SH-SY5Y (cell line): ENCODE data around the gene GPR39.

Experiments
- GATA2 ChIP-seq: IDR thresholded peaks from 2 replicates; pipeline ENCODE4 v1.6.1; 2011; ENCODE audit warnings: mild to moderate bottlenecking, low read depth, low read length
- GATA3 ChIP-seq: IDR thresholded peaks from 2 replicates; pipeline ENCODE4 v1.6.1; 2011; ENCODE audit warnings: low read depth, mild to moderate bottlenecking, low read length, moderate library complexity

GPR39 gene

GRCh38 chr2:132620115-132620514 is 203.5 kb downstream of the GPR39 start:
- no peak for TF ChIP-seq GATA3
- TF ChIP-seq GATA2: no peak

GRCh38 chr2:132621131-132621875 is 204.7 kb downstream of the GPR39 start:
- TF ChIP-seq GATA2: no peak
- TF ChIP-seq GATA3: no peak

- TF ChIP-seq GATA2 (no peak), GATA3 (no peak)
Observed at GRCh38 chr2:132623096-132623839, 206.7 kb downstream of the GPR39 start.

DNA sequence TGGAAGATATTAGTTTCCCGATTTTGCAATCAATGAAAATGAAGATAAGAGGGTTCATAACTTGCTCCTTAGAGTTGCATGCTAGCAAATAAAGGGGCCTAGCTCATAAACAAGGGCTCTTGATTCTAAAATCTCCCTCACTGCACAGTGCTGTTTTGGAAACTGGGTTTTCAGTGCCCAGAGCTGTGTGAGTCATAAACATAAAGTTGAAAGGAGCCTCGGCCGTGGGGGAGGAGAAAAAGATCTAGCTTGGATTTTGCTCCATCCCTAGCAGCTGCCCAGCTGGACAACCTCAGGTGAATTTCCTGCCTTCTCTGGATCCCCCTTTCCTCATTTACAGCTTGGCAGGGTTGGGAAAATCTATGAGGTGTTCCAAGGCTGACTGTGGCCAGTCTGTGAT is 210.9 kb downstream of the GPR39 start:
- TF ChIP-seq GATA2 (no peak), GATA3 (no peak)

DNA sequence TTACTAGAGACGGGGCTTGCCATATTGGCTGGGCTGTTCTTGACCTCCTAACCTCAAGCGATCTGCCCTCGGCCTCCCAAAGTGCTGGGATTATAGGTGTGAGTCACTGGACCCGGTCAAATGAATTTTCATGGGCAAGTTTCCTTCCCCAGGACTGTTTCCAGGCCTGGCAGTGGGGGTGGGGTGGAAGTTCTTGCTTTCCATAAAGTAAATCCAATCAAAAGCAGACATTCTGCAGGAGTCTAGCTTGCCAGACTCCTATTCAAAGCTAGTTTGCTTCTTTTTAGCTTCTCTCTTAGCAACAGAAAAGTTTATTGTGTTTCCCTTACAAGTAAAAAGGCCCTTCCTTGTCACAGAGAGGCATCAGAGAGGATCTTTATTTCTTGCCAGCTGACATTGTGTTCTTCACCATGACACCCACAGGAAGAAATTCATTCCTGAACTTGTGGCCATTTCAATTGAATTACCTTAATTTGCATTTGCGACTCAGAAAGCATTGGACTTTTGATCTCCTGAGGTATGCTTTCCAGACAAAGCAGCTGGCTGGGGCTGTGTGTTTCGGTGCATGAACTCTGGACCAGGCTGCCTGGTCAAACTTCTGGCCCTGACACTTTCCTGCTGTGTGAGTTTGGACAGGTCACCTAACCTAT is 215.5 kb downstream of the GPR39 start:
- TF ChIP-seq GATA3 (no peak), GATA2 (no peak)

DNA sequence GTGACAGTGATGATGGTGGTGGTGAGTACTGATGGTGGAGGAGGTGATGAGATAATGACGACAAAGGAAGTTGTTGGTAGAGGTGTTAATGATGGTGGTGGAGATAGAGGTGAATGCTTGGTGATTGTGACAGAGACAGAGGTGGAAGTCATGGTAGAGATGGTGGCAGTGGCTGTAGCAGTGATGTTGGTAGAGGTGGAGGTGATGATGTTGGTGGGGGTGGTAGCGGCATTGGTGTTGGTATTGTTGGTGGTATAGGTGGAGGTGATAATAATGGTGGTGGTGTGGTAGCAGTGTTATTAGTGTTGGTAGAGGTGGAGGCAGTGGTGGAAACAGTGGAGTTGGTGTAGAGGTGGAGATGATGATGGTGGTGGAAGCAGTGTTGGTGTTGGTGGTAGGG is 217.0 kb downstream of the GPR39 start:
- no peak for TF ChIP-seq GATA2
- TF ChIP-seq GATA3: no peak

DNA sequence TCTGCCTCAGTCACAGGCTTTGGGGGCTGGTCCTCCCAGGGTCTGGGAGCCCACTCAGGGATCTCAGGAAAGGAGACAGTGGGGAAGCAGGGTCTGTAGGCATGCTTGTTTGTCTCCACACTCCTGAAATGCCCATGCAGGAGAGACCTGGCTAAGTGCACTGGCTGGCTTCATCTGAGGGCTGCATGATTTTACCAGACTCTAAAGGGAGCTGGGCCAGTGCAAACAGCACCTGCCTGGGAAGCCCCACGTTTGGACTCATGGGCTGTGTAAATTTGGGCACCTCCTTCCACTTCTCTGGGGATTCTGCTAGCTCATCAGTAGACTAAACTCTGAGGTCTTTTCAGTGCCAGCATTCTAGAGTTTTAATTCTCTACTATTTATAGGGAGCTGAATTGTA is 219.7 kb downstream of the GPR39 start:
- no peak for TF ChIP-seq GATA3
- no peak for TF ChIP-seq GATA2

DNA sequence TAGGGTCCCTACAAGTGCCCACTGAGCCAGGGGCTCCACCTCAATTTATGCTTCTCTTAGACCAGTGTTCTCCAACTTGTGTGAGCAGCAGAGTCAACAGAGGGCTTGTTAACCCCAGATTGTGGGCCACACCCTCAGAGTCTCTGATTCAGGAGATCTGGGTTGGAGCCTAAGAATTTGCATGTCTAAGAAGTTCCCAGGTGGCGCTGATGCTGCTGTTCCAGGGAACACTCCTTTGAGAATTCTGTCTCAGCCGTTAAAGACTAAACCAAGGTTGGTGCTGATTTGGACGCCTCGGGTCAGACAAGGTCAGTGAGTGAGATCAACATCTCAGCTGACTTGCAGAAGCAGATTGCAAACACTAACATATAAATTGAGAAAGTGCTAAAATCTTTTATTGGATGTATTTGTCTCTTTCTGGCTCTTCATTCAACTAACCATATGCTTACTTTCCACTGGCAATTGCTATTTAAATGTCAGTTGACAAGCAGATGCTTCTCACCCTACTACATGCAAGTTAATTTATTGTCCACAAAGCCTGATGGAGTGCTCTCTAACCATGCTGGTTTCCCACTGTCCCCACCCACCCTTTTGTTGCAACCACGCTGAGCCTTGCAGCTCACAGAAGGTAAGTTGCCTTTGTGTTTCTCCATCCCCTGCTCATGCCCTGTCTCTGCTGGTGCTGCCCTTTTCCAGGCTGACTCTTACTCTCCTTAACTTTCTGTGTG is 221.9 kb downstream of the GPR39 start:
- TF ChIP-seq GATA2 (no peak), GATA3 (no peak)

- TF ChIP-seq GATA3 (no peak), GATA2 (no peak)
Observed at GRCh38 chr2:132640116-132640515, 223.5 kb downstream of the GPR39 start.

DNA sequence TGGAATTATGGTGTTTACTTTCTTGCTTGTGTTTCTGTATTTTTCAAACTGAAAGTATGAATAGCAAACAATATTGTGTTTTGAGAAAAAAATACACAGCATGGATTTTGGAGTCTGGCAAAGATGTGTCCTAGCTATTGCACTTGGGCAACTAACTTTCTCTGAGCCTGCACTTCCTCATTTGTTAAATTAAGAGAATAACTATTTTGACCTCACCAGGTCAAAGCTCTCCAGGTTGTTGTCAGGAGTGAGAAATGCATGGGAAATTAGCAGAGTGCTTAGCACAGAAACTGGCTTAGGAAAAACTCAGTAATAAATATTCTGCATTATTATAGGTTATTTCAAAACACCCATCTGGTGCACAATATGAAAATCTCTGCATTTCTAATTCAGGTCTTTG is 225.2 kb downstream of the GPR39 start:
- TF ChIP-seq GATA3 (no peak), GATA2 (no peak)

- TF ChIP-seq GATA3 (no peak), GATA2 (no peak)
Observed at GRCh38 chr2:132642415-132642814, 225.8 kb downstream of the GPR39 start.

- TF ChIP-seq GATA2: no peak
- no peak for TF ChIP-seq GATA3
Observed at GRCh38 chr2:132645176-132645575, 228.6 kb downstream of the GPR39 start.

GRCh38 chr2:132645722-132646539 is 229.3 kb downstream of the GPR39 start:
- TF ChIP-seq GATA3 (no peak), GATA2 (no peak)

GRCh38 chr2:132646540-132647108 is 230.0 kb downstream of the GPR39 start:
- peak; percentile 54; the same call in 1 of the 2 replicates for TF ChIP-seq GATA3
- peak; percentile 78 for TF ChIP-seq GATA2
